GM23338 (cell line): ENCODE measurements around the gene KLC1.

ENCODE experiments used
- CREB1 ChIP-seq: fragments of 250-450 bp; sonication (Bioruptor Pico); IDR thresholded peaks from 2 replicates; pipeline ENCODE4 v1.5.0; 2020; ENCODE audit warnings: low read depth, mild to moderate bottlenecking, moderate library complexity
- EZH2 ChIP-seq: fragments of 200-600 bp; sonication (generic); IDR thresholded peaks from one replicate; pipeline ENCODE4 v1.8.0; 2017; ENCODE audit warnings: antibody characterized with exemption, mild to moderate bottlenecking, low read depth; ENCODE audit not compliant: unreplicated experiment
- POLR2AphosphoS5 ChIP-seq: IDR thresholded peaks from 2 replicates; pipeline ENCODE4 v1.6.1; 2016; ENCODE audit warnings: antibody characterized with exemption, low read depth
- STAT1 ChIP-seq: IDR thresholded peaks from one replicate; pipeline ENCODE4 v1.6.1; 2016; ENCODE audit warnings: antibody characterized with exemption; ENCODE audit not compliant: unreplicated experiment
- ZNF331 ChIP-seq: fragments of 250-450 bp; sonication (Bioruptor Pico); IDR thresholded peaks from 2 replicates; pipeline ENCODE4 v1.5.0; 2020; ENCODE audit warnings: low read depth, mild to moderate bottlenecking, moderate library complexity
- TF ChIP-seq, protein P1 (sequence below), 2 experiments: fragments of 200-600 bp in 1 of 2; sonication (generic) in 1 of 2; conservative IDR thresholded peaks; 2 replicates each; pipeline versions ENCODE4 v1.5.1 to v1.6.1; 2016 to 2017; ENCODE audit warnings: antibody characterized with exemption in 2 of 2, low read depth in 2 of 2, mild to moderate bottlenecking in 2 of 2, moderate library complexity in 1 of 2
- TF ChIP-seq, protein P2 (sequence below): IDR thresholded peaks from one replicate; pipeline ENCODE4 v1.6.1; 2018; ENCODE audit warnings: antibody characterized with exemption; ENCODE audit not compliant: unreplicated experiment

DNA sequence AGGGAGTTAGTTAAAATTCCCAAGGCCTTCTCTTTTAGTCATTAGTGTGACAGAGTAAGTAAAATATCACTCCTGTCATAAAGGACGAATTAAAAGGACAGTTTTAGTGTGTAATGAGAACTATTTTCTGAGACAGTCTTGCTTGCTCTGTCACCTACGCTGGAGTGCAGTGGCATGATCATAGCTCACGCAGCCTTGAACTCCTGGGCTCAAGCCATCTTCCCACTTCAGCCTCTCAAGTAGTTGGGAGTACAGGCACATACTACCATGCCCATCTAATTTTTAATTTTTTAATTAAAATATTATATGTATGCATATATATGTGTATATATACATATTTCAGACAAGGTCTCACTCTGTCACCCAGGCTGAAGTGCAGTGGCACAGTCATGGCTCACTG is 17.2 kb downstream of the KLC1 start:
- TF ChIP-seq EZH2 (no peak), ZNF331 (CRISPR knock-in tag) (no peak), STAT1 (no peak), CREB1 (CRISPR knock-in tag) (no peak), POLR2AphosphoS5 (no peak)
- TF ChIP-seq, protein P1, sequence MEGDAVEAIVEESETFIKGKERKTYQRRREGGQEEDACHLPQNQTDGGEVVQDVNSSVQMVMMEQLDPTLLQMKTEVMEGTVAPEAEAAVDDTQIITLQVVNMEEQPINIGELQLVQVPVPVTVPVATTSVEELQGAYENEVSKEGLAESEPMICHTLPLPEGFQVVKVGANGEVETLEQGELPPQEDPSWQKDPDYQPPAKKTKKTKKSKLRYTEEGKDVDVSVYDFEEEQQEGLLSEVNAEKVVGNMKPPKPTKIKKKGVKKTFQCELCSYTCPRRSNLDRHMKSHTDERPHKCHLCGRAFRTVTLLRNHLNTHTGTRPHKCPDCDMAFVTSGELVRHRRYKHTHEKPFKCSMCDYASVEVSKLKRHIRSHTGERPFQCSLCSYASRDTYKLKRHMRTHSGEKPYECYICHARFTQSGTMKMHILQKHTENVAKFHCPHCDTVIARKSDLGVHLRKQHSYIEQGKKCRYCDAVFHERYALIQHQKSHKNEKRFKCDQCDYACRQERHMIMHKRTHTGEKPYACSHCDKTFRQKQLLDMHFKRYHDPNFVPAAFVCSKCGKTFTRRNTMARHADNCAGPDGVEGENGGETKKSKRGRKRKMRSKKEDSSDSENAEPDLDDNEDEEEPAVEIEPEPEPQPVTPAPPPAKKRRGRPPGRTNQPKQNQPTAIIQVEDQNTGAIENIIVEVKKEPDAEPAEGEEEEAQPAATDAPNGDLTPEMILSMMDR (conservative IDR thresholded peaks at IDR 0.05; ENCODE audit: low read depth in 2 of 2): no peak
- TF ChIP-seq, protein P2, sequence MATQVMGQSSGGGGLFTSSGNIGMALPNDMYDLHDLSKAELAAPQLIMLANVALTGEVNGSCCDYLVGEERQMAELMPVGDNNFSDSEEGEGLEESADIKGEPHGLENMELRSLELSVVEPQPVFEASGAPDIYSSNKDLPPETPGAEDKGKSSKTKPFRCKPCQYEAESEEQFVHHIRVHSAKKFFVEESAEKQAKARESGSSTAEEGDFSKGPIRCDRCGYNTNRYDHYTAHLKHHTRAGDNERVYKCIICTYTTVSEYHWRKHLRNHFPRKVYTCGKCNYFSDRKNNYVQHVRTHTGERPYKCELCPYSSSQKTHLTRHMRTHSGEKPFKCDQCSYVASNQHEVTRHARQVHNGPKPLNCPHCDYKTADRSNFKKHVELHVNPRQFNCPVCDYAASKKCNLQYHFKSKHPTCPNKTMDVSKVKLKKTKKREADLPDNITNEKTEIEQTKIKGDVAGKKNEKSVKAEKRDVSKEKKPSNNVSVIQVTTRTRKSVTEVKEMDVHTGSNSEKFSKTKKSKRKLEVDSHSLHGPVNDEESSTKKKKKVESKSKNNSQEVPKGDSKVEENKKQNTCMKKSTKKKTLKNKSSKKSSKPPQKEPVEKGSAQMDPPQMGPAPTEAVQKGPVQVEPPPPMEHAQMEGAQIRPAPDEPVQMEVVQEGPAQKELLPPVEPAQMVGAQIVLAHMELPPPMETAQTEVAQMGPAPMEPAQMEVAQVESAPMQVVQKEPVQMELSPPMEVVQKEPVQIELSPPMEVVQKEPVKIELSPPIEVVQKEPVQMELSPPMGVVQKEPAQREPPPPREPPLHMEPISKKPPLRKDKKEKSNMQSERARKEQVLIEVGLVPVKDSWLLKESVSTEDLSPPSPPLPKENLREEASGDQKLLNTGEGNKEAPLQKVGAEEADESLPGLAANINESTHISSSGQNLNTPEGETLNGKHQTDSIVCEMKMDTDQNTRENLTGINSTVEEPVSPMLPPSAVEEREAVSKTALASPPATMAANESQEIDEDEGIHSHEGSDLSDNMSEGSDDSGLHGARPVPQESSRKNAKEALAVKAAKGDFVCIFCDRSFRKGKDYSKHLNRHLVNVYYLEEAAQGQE: no peak
